NCI-H2107 treated with DMSO at 0.1 percent for 48 hours (cell line): ENCODE data around the gene AMIGO3.
"Not testable (repeated sequence)": the region's sequence is repeated elsewhere in the genome, so short reads cannot be mapped to it uniquely, and the experiment has no call there.

Source experiments
- DNase-seq: peaks from one replicate; lab custom pipeline; 2025; ENCODE audit not compliant: unreplicated experiment; lab: John Stamatoyannopoulos, UW

Gene AMIGO3, protein sequence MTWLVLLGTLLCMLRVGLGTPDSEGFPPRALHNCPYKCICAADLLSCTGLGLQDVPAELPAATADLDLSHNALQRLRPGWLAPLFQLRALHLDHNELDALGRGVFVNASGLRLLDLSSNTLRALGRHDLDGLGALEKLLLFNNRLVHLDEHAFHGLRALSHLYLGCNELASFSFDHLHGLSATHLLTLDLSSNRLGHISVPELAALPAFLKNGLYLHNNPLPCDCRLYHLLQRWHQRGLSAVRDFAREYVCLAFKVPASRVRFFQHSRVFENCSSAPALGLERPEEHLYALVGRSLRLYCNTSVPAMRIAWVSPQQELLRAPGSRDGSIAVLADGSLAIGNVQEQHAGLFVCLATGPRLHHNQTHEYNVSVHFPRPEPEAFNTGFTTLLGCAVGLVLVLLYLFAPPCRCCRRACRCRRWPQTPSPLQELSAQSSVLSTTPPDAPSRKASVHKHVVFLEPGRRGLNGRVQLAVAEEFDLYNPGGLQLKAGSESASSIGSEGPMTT

GRCh38 chr3:49719214-49719884 lies at the start of gene AMIGO3:
AMIGO3 (minus strand) TSS chr3:49719684; CDS start chr3:49719465, 219 bp downstream.
- no peak for DNase-seq

DNA sequence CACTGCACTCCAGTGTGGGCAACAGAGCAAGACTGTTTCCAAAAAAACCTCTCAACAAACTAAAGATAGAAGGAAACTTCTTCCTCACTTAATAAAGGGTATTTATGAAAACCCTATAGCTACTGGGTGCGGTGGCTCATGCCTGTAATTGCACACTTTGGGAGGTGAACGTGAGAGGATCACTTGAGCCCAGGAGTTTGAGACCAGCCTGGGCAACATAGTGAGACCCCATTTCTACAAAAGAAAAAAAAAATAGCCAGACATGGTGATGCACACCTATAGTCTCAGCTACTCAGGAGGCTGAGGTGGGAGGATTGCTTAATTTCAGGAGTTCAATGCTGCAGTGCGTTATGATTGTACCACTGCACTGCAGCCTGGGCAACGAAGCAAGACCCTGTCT lies 44.5 kb upstream of the AMIGO3 start:
- no peak for DNase-seq

DNA sequence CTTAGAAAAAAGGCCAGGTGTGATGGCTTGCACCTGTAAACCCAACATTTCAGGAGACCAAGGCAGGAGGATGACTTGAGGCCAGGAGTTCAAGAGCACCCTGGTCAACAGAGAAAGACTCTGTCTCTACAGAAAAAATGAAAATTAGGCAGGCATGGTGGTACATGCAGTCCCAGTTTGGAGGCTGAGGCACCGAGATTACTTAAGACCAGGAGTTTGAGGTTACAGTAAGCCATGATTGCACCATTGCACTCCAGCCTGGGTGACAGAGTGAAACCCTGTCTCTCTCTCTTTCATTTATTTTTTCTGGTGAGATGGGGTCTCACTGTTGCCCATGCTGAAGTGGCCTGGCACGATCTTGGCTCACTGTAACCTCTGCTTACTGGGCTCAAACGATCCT lies 42.2 kb upstream of the AMIGO3 start:
- no peak for DNase-seq

- DNase-seq = no peak
These were observed 39.7 kb upstream of the AMIGO3 start for GRCh38 chr3:49759226-49759625.

GRCh38 chr3:49757197-49757596 lies 37.7 kb upstream of the AMIGO3 start:
- DNase-seq = no peak

- no peak for DNase-seq
These were observed 36.6 kb upstream of the AMIGO3 start for GRCh38 chr3:49756036-49756435.

DNA sequence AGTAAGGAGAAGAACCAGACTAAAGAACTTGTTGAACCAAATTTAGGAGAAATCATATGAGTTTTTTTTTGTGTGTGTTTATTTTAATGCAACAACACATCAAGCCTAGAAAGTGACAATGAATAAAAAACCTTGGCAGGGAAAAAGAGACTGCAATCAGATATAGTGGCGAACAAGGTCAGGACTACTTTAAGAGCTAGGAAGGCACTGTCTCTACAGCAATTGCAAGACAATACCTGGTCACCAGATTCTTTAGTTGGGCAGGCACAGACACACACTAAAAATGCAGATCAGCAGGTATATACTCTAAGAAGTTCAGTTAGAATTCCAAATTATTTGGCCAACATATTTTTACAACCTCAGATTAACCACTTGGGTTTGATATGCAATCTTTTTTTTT lies 35.1 kb upstream of the AMIGO3 start:
- DNase-seq = no peak

DNA sequence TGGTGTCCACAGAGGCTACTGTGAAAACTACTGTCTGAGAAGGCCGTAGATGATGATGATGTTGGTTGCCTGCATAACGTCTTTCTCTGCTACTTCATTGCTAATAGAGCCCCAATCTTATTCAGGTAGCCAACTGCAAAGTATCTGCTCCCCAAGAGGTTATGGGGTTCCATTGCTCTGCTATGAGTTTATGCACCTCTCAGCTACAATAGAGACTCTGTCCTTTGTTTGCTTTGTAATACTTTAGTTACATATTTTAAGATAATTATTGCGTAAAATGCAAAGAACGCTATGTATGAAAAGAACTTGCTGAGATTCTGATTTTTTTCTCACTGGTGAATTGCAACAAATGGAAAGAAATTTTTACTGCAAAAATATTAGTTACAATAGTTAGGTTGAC lies 32.0 kb upstream of the AMIGO3 start:
- DNase-seq = no peak

DNA sequence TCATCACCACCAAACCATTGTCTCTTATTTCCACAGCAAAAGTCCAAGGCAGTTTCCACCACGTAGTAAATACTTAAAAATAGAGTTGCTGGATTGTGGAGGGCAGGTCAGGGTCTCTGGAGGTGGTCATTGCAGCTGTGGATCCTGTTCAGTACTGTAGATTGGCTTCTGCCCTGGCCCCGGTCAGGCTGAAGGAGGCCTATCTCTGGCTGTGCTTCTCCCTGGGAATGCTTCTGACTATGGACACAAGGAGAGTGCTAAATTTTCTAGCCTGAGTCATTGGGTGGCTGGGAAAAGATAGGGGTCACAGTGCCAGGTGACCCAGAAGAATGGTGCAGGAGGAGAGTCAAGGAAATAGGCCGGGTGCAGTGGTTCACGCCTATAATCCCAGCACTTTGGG lies 30.6 kb upstream of the AMIGO3 start:
- DNase-seq = no peak

- DNase-seq = not testable (repeated sequence)
These were observed 29.4 kb upstream of the AMIGO3 start for GRCh38 chr3:49748874-49749273.

GRCh38 chr3:49747792-49748480 lies 28.5 kb upstream of the AMIGO3 start:
- DNase-seq = no peak

GRCh38 chr3:49745986-49746385 lies 26.5 kb upstream of the AMIGO3 start:
- DNase-seq = no peak

- DNase-seq = no peak
These were observed 20.9 kb upstream of the AMIGO3 start for GRCh38 chr3:49740427-49740826.

- no peak for DNase-seq
These were observed 18.7 kb upstream of the AMIGO3 start for GRCh38 chr3:49738067-49738713.

- DNase-seq = no peak
These were observed 15.3 kb upstream of the AMIGO3 start for GRCh38 chr3:49734752-49735151.

GRCh38 chr3:49733551-49733950 lies 14.1 kb upstream of the AMIGO3 start:
- DNase-seq = no peak

DNA sequence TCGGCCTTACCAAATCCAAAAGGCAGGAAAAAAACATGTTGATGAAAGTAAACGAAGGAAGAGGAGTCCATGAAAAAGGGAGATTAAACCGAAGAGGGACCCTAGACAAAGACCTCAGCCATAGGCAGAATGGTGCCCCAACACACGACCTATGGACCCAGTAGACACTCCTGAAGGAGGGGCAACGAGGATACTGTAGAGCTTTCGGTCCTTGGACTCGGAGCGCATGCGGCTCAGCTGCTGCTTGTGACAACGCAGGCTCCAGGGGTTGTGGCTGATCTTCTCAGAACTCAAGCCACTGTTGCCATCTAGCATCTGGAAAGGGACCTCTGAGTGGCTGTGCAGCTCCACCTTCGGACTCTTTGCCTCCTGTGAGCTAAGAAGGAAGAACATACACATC lies 13.1 kb upstream of the AMIGO3 start:
- DNase-seq = no peak

GRCh38 chr3:49729966-49730609 lies 10.6 kb upstream of the AMIGO3 start:
- no peak for DNase-seq

GRCh38 chr3:49727924-49728361 lies 8.5 kb upstream of the AMIGO3 start:
- DNase-seq = no peak

DNA sequence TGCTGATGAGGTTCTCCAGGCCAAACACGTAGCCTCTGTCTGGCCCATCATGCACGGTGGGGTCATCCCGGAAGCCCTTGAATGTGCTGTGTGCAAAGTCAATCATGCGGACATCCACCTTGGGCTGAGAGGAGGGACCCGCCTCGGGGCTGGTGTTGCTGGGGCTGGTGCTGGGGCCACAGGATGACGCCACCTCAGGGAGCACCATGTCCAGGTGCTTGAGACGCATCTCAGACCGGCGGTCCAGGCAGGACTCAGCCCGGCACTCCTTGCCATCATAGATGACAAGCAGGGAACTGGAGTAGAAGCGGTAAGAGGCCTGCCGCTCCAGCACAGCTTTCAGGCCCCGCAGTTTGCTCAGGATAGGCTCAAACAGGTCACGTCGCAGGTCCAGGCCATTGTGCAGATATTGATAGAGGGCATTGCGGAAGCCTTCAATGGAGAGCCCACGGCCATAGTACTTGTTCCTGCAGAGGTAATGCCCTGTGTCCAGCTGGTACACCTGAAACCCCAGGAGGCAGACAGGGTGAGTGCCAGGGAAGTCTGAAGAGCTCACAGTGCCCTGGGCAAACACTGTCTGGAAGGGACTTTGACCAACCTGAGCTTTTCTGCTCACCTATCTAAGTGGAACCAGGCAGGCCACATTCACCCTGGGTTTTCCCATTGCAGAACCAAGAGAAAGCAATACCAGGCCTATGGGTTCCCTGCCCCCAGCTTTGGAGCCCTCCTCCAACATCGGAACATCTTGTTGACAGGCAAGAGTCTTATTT lies 7.9 kb upstream of the AMIGO3 start:
- no peak for DNase-seq
